HEK293T (cell line): ENCODE measurements around the gene ZNF511.

ENCODE experiments used
- ARNT ChIP-seq: fragments of 450-650 bp; IDR thresholded peaks from 2 replicates; pipeline ENCODE4 v1.6.1; 2017; ENCODE audit warnings: mild to moderate bottlenecking
- BHLHE40 ChIP-seq: fragments of 450-650 bp; IDR thresholded peaks from 2 replicates; pipeline ENCODE4 v1.6.1; 2016; ENCODE audit warnings: mild to moderate bottlenecking, moderate library complexity, borderline replicate concordance
- CTBP1 ChIP-seq: fragments of 450-650 bp; IDR thresholded peaks from 2 replicates; pipeline ENCODE4 v1.6.1; 2016; ENCODE audit warnings: borderline replicate concordance
- FOXK2 ChIP-seq: fragments of 450-650 bp; IDR thresholded peaks from 2 replicates; pipeline ENCODE4 v1.6.1; 2016; ENCODE audit warnings: mild to moderate bottlenecking
- FOXM1 ChIP-seq: fragments of 450-650 bp; IDR thresholded peaks from 2 replicates; pipeline ENCODE4 v1.6.1; 2017; ENCODE audit warnings: mild to moderate bottlenecking, borderline replicate concordance
- HDGF ChIP-seq: fragments of 450-650 bp; IDR thresholded peaks from 2 replicates; pipeline ENCODE4 v1.6.1; 2017; ENCODE audit warnings: antibody characterized with exemption, borderline replicate concordance
- LEF1 ChIP-seq: fragments of 450-650 bp; IDR thresholded peaks from 2 replicates; pipeline ENCODE4 v1.6.1; 2017; ENCODE audit warnings: mild to moderate bottlenecking, borderline replicate concordance
- NFRKB ChIP-seq: fragments of 450-650 bp; IDR thresholded peaks from 2 replicates; pipeline ENCODE4 v1.6.1; 2016; ENCODE audit warnings: mild to moderate bottlenecking, moderate library complexity
- SP1 ChIP-seq: fragments of 450-650 bp; IDR thresholded peaks from 2 replicates; pipeline ENCODE4 v1.6.1; 2017
- SUZ12 ChIP-seq: fragments of 450-650 bp; IDR thresholded peaks from 2 replicates; pipeline ENCODE4 v1.6.1; 2016; ENCODE audit warnings: mild to moderate bottlenecking
- TARDBP ChIP-seq: fragments of 450-650 bp; IDR thresholded peaks from 2 replicates; pipeline ENCODE4 v1.6.1; 2016
- ZNF384 ChIP-seq: fragments of 450-650 bp; IDR thresholded peaks from 2 replicates; pipeline ENCODE4 v1.6.1; 2016
- TF ChIP-seq, protein P1 (sequence below): fragments of 450-650 bp; IDR thresholded peaks from 2 replicates; pipeline ENCODE4 v1.6.1; 2016

DNA sequence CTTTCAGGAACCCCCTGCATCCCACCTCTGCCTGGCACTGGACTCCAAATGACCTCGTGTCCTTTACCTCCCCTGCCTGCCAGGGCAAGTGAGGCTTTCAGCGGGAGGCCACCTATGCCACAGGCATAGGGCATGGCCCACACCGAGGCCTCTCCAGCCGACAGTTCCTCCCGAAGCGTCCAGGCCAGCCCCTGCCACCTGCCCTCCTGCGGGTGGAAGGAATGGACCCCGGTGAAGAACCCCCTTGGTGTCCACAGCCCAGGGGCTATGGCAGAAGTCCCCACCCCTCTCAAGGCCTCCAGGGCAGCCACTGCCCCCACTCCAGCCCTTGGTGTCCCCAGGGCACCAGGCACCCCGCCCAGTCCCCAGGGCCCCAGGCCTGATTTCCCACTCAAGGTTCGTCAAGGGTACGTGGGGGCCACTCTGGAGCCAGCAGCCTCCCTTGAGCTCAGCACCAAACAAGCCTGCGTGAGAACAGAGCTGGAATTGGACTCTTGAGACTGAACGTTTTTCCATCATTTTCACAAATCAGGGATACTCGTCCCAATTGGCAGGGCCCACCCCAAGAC, 46.0 kb downstream of the ZNF511 start:
- TF ChIP-seq FOXM1 = no peak
- no peak for TF ChIP-seq BHLHE40
- no peak for TF ChIP-seq ZNF384
- TF ChIP-seq HDGF = no peak
- no peak for TF ChIP-seq SP1
- TF ChIP-seq ARNT = no peak
- TF ChIP-seq TARDBP = no peak
- TF ChIP-seq SUZ12 = no peak
- TF ChIP-seq, protein P1, sequence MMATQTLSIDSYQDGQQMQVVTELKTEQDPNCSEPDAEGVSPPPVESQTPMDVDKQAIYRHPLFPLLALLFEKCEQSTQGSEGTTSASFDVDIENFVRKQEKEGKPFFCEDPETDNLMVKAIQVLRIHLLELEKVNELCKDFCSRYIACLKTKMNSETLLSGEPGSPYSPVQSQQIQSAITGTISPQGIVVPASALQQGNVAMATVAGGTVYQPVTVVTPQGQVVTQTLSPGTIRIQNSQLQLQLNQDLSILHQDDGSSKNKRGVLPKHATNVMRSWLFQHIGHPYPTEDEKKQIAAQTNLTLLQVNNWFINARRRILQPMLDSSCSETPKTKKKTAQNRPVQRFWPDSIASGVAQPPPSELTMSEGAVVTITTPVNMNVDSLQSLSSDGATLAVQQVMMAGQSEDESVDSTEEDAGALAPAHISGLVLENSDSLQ = no peak
- TF ChIP-seq LEF1 = no peak
- TF ChIP-seq NFRKB = no peak
- no peak for TF ChIP-seq CTBP1
- no peak for TF ChIP-seq FOXK2
